ENCODE results near the gene RPTOR.
"Not testable (repeated sequence)": the region's sequence is repeated elsewhere in the genome, so short reads cannot be mapped to it uniquely, and the experiment has no call there.

RPTOR gene

DNA sequence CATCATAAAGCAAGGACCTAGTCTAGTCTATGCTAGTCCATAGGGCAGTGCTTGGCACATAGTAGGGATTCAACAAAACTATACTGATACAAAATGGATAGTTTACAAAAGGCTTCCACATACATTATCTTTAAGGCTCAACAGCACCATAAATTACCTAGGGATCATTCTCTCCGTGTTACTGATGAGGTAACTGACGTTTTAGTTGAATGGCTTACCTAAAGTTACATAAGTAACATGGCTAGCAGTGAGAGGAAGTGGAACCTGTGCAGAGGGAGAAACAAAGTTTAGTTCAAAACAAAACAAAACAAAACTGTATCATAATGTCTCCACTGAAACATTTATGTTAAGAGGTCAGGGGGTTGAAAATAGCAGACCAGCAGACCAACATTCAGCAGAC, 7.9 kb downstream of the RPTOR start:
- DNase-seq: no peak

DNA sequence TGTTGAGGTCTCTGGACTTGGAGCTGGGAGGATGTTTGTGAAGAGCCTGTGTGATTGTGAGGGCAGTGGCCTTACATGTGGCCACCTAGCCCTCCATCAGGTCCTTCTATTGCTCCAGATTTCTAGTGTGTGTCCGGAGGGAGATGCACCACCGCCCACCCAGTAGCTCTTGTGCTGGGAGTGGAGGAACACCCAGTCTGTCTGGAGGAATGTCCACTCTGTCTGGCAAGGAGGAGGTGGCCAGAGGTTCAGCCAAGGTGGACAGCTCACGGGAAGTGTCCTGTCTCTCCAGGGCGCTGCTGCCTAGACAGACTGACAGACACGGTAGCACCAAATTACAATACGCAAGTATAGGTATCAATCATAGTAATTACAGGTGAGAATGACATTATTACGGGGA, 10.6 kb downstream of the RPTOR start:
- no peak for DNase-seq

DNA sequence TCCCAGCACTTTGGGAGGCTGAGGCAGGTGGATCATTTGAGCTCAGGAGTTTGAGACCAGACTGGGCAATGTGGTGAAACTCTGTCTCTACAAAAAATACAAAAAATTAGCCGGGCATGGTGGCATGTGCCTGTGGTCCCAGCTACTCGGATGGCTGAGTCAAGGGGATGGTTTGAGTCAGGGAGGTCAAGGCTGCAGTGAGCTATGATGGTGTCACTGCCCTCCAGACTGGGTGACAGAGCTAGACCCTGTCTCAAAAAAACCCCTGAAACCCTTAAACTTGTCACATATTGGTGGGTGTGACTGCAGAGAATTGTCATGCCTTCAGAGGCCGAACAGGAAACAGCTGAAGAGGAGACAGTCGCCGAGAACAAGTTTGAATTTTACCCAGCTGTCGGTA, 13.4 kb downstream of the RPTOR start:
- DNase-seq: no peak

DNA sequence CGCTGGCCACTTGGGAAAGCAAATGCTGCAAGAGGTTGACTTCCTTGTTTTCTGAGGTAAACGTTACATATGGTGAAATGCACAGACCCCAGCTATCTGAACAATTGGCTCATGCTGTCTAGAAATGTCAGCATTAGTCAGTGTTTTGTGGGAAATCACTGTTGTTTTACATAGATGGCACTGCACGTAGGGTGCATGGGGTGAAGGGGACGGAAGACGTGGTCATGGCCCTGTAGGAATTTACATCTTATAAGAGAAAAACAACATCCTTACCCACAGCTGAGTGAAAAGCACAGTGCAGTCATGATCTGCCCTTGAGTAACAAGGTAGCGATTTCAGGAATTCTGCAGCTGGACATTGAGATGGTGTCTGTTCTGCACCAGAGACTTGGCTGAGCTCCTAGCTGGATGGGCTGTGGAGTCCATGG, 15.2 kb downstream of the RPTOR start:
- no peak for DNase-seq

DNA sequence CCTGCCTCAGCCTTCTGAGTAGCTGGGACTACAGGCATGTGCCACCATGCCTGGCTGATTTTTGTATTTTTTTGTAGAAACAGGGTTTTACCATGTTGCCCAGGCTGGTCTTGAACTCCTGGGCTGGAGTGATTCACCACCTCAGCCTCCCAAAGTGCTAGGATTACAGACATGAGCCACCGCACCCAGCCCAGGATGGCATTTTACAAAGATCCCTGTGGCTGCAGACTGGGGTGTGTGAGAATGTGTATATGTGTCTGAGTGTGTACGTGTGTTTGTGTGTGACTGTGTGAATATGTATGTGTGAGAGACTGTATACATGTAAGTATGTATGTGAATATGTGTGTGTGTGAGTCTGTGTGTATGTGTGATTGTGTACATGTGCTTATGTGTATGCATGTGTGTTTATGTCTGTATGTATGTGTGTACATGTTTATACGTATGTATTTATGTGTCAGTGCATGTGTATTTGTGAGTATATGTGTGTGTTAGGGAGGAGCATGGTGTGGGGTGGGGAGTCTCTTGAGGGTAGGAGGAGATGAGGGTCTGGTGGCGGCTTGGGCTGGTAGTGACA, 17.0 kb downstream of the RPTOR start:
- no peak for DNase-seq

DNA sequence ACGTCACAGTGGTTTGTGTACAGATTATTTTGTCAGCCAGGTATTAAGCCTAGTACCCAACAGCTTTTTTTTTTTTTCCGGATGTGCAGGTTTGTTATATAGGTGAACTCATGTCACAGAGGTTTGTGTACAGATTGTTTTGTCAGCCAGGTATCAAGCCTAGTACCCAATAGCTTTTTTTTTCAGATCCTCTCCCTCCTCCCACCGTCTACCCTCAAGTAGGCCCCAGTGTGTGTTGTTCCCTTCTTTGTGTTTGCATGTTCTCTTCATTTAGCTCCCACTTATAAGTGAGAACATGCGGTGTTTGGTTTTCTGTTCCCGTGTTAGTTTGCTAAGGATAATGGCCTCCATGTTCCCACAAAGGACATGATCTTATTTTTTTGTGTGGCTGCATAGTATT, 19.9 kb downstream of the RPTOR start:
- no peak for DNase-seq

DNA sequence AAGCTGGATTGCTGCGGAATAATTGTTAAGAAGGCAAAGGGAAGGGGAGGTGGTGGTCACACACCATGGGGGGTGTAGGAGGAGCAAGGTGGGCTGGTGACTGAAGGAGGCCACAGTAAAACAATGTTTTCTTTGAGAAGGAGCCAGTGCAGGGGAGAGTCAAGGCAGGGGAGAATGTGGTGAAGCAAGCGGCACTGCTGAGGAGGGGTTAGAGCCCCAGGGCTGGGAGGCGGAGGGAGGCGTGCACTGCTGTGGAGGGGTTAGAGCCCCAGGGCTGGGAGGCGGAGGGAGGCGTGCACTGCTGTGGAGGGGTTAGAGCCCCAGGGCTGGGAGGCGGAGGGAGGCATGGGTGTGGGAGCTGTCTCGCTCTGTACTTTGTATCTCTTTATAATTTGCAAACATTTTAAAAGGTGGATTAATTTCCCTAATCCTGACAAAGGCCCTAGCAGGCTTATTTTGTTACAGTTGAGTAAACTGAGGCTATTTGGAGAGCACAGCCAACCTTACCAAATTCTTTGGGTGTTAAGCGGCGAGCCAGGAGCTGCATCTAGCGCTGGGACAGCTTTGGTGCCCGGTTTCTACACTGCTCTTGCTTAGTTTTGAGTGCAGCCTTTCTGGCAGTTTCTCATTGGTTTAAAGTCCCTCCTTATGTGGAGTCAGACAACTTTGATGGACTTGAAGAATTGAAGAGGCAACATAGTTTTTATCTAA, 20.9 kb downstream of the RPTOR start:
- DNase-seq: no peak

DNA sequence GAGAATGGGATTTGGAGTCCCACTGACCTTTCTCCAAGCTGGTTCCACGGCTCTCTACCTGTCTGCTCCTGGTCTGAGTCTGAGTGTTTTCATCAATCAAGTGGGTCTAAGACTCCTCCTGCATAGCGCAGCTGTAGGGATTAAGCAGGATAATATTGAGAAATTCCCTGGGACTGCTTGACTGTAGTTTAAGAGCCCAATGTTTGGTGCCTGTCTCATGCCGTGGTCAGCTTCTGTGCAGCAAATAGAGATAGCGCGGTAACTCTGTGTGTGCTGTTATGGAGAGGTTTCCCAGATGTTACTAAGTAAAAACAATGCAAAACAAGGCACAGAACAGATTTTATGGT, 21.4 kb downstream of the RPTOR start:
- no peak for DNase-seq

DNA sequence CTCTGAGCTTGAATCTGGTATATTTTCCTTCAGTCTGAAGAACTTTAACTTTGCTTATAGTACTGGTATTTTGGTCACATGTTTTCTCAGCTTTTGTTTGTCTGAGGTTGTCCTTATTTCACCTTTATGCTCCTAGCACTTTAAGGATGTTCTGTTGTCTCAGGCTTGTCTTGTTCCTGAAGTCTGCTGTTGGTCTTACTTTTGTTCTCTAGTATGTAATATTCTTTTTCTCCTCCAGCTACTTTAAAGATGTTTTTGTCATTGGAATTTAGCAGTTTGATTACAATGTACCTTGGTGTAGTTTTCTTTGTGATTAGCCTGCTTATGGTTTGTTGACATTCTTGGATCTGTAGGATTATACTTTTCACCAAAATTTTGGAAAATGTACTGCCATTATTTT, 23.6 kb downstream of the RPTOR start:
- DNase-seq: no peak

DNA sequence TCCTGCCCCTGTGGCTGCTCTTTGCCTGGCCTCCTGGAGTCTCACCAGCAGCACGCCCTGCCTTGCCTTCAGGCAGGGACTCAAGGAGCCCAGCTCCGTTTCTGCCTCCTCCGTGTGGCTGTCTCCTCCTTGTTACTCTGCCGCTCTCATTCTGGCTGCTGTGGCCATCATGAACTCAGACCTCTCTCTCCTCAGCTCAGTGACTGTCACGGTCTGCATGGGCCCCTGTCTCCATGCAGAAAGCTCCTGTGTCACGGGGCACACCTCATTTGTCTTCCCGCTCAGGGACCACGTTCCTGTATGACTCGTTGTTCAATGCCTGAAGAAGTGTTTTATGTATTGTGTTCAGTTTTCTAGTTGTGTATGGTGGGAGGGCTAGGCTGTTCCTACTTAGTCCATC, 25.3 kb downstream of the RPTOR start:
- DNase-seq: no peak

DNA sequence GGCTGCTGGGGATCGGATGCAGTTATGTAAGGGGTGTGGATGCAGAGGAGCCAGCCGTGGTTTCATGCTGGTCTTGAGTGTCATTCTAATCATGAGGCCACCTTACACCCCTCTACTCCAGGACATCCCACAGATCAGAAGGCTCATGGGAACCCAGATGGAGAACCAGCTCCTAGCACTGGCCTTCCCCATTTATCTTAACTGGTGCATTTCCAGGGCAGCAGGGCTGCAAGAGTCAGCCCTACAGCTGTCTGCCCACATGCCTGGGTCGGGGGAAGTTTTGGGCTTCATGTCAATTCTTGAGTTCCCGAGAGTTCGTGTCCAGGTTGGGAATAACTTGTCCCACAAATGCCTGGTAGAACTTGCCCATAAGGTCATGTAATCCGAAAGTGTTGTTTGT, 29.1 kb downstream of the RPTOR start:
- no peak for DNase-seq

DNA sequence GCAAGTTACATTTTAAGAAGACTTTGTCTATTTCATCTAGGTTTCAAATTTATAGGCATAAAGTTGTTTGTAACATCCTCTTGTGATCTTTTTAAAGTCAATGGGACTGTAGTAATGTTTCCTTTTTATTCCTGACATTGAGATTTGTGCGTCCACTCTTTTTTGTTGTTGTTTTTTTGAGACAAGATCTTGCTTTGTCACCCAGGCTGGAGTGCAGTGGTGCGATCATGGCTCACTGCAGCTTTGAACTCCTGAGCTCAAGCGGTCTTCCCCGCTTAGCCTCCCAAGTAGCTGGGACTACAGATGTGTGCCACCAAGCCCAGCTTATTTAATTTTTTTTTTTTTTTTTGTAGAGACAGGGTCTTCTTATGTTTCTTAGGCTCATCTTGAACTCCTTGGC, 29.9 kb downstream of the RPTOR start:
- no peak for DNase-seq

DNA sequence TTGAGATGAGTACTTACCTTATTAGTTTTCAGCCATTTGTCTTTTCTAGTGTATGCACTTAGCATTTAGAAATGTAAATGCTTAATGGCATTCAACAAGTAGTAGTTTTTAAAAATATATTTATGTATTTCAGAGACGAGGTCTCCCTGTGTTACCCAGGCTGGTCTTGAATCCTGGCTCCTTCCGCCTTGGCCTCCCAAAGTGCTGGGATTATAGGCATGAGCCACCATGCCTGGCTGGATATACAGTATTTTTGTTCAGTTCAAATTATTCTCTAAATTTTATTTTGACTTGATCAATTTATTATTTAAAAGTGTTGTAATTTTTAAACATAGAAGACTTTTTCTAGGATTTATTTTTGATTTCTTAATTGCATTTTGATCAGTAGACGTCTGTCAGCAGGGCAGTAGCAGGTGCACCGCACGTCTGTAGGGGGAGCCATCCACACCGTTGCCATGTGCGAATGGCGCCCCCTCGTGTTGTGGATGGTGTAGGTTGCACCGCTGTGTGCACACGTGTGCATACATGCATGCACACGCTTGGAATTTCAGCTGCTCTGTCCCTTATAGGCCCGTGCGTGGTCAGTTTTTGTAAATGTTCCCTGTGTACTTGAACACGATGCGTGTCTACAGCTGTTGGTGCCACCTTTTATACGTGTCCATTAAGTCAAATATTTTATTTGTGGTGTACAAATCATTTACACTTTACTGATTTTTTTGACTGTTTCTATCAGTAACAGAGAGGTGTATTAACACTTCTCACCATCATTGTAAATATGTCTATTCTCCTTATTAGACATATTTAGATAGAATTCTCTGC, 30.6 kb downstream of the RPTOR start:
- DNase-seq: peak; percentile 82

DNA sequence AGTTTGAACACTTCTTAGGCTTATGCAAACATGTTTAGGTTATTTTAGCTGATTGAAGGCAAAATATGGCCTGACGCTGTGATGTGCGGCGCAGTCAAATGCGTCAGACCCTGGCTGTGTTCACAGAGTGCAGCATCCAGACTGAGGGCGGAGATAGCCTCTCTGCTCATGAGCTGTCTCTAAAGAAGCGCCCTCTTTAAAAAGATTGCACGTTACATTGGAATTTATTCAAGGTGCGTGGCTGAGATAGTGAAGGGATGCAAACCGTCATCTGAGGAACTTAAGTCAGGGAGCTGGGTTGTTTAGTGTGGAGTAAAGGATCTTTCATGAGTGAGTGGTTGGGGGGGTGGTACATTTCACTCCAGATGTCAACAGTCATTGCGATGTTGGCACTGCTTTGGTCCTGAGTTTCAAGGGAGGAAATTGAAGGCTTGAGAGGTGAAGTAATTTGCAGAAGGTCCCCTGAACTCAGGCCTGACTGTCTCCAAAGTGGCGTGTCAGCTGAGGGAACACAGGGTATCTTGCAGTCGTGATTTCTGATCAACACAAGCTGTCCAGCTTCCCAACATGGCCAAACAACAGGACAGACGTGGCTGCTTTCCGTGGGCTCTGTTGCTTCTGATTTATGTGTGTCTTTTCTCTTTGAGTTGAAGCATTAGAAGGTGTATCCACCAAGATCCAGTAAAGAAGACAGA, 33.4 kb downstream of the RPTOR start:
- DNase-seq: no peak

DNA sequence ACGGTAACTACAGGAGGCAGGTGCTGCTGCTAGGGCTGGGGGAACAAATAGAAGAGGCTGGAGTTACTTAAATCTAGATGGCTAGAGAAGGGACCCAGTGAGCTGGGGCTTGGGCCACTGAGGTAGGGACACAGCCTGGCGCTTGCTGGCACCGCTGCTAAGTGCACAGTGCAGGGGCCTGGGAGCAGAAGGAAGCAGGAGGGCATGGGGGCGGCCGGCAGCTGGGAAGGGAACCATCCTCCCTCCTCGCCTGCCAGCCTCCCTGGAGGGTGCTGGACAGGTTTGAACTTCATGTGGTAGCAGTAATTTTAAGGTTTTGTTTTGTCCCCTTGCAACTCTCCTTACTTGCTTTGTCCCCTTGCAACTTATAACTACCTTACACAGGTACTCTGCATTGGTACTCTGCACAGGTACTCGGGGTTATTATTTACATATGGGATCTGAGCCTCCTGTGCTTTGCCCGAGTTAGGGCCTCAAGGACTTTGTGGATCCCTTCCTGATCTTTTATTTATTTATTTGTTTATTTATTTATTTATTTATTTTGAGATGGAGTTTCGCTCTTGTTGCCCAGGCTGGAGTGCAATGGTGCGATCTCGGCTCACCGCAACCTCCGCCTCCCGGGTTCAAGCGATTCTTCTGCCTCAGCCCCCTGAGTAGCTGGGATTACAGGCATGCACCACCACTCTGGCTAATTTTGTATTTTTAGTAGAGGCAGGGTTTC, 34.2 kb downstream of the RPTOR start:
- DNase-seq: not testable (repeated sequence)

DNA sequence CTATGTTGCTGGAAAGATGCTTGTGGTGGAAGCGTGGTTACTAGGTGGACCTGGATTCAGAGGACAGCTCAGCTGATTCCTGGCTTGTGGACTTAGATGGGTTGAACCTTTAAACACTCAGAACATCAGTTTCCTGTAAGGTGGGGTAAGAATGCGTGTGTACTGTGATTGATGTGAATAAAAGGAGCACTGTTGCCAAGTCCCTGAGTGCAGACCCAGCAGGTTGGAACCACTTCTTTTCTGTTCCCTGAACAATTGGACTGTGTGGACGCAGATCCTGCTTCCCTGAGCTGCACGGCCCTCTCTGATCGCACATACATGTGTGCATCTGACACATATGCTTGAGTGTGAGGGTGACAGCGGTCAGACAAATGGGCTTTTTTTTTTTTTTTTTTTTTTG, 37.5 kb downstream of the RPTOR start:
- DNase-seq: no peak

DNA sequence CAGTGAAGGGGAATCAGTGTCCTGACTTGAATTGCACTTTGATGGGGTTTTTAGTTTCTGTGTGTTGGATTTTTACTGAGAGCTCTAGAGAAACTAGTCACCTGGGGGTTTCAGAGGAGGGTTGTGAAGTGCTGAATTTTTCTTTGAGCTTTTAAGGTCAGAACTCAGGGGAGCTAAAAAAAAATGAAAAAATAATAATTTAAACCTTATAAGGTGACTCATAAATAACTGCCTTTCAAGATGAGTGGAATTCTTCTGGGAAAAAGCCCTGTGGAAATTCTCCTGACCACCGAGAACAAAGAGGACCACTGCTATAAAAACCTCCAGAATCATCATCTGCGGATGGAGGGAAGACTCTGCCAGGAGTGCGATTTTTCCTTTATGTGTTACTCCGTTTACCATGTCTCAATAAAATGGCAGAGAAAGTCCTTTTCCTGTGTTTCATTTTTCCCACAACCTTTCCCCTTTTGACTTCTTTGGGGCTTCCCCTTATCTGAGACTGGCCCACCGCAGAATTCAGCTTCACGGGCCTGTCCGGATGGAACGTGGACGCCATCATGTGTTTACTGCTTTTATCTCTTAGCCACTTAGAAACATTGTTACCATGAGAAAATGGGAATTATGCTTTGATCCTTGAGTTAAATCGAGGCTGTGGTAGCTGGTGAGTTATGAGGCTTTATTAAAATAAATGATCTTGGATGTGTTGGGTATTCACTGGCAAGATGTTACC, 39.7 kb downstream of the RPTOR start:
- no peak for DNase-seq

DNA sequence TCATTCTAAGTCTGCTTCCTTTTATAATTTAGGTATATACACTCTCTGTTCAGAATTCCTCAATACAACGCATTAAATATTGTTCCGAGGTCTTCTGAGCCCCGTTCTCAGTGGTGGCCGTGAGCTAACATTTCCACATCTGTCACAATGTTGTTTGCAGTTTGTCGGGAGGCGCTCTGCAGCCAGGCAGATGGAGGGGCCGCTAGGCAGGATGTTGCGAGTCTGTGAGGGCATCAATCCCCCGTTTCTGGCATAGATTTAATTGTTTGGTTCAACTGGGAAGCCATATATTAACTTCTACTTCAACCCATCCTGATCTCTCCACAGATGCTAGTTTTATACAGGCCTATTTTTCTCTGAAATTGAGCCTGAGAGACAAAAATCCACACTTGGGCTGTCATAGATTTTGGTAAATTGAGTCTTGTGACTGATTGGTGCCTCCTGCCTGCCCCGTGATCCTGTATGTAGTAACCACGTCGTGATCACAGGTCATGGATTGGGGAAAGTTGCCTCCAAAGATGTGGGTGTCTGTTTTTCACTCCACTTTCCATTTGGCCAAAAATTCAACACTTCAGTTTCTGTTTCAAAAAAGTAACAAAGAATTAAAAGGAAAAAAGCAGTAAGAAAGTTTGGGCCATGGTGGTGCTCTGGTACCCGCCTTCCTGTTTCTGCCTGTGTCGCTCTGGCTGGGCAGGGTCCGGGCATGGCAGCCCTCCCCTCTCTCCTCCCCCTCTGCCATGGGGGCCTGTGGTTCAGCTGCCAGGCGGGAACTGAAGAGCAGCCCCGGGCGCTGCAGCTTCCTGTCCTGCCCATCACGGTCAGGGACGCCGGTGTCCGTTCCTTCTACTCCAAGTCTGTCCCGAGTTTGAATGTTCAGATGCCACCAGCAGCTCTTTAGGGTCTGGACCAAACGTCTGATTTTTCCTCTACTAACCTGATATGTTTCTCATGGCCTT, 41.5 kb downstream of the RPTOR start:
- no peak for DNase-seq

DNA sequence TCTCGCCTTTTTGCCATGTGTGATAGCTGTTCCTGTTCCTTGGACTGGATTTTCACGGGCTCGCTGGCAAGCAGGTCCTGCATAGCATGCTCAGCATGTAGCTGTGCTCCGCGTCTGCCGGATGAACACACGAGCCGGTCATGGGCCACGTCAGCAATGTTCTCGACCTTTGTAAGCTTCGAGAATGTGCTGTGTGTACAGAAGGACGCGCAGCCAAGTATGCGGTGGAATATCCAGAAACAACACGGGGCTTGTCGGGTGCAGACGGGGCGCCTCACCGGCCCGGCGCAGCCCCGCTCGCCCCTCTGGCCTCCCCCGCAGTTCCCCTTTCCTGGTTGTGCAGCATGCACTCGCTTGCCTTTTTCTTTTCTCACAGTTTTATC, 42.2 kb downstream of the RPTOR start:
- no peak for DNase-seq

DNA sequence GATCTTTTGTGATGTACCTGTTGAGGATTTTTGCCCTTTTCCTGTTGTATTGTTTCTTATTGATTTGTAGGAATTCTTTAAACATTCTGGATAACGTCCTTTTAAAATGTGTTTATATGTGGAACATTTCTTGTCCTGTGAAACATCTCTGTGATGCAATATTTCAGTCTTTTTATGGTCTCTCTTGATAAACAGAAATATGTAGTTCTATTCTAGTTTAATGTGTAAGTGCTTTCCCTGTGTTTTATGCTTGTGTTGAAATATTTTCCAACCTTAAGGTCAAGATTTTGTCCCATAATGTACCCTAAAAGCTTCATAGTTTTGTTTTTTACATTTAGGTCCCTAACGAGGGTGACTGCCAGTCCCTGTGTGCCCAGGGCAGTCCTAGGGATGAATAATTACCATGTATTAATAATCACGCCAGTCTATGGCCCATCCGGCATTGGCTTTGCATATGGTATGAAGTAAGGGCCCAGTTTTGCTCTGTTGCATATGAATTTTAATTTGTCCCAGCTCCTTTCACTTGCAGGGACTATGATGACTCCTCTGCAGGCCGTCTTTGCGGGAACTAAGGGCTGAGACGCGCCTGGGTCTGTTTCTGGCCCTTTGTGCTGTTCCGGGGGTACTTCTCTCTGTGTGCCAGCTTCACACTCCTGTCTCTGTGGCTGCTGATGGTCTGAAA, 44.2 kb downstream of the RPTOR start:
- DNase-seq: no peak

DNA sequence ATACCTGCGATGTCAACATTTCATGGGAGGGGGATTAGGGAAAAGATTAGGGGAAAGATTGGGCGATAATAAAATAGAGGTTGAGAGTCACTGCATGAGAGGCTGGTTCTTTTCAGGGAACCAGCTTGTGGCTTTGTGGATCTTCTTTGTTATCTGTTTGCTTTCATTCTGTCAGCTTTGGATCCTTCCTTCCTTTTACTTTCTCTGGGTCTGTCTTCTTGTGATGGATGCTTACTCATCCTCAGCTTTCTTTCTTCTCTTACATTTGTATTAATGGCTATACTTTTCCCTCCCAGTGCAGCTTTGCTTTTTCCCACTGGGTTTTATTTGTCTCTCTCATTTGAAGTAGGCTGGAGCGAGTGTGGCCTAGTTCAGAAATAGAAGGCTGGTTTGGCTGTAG, 47.1 kb downstream of the RPTOR start:
- no peak for DNase-seq
